Measurements from ENCODE around the gene BIRC3.

- no peak for TF ChIP-seq POLR2A (IDR thresholded peaks at IDR 0.05)
- TF ChIP-seq CTCF (IDR thresholded peaks at IDR 0.05 in 4 of 5, conservative IDR thresholded peaks at IDR 0.05 in 1 of 5) = no peak
Measured at GRCh38 chr11:102276783-102277182, 40.5 kb upstream of the BIRC3 start.
